NB4 (cell line): ENCODE results near the gene TRPC6.

ENCODE experiments used
- CTCF ChIP-seq: IDR thresholded peaks from one replicate; pipeline ENCODE4 v1.5.1; 2012; ENCODE audit warnings: low read depth, low read length
- MYC ChIP-seq: IDR thresholded peaks from 2 replicates; pipeline ENCODE4 v1.6.1; 2011; ENCODE audit warnings: low read depth, low read length

GRCh38 chr11:101584655-101585054 is 848 bp upstream of the TRPC6 start:
- TF ChIP-seq CTCF (no peak), MYC (no peak)
